NCI-H510A (cell line): ENCODE results near the gene SPPL2A.

Experiments used
- DNase-seq: peaks from one replicate; lab custom pipeline; 2025; lab: John Stamatoyannopoulos, UW

Gene SPPL2A

DNA sequence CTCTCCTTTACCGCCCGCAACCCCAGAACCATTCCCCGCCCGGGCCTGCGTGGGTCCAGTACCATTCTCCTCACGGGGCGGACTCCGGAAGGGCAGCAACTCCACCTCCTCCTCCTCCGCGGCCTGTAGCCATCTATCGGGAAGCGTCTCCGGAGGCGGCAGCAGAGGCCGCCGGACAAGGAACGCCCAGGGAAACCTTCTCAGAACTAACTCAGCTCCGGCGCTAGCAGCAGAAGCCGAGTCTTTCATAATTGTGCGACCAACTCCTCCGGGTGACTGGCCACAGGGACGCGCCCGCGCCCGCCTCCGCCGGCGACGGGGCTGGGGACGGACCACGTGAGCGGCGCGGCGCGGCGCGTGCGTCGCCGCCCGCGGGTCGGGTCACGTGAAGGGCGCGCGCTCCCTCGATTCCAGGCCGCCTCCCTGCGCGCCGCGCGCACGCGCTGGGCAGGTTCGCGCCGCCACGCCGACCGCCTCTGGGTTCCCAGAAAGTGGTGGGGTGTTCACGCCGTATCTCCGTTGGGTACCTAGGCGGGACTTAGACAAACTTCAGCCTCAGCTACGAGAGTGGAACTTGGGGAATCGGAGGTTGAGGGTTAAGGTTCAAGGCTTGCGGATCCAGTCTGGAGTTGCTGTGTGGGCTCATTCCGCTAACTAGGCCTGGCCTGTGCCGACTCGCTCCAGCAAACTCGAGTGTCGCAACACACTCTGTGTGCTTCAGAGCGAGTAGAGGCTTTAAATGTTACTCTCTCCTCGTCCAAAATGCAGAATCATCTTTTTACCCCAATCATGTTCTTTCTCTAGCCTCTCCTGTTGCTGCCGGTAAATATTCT is 78.8 kb downstream of the SPPL2A start, which contains the start of gene TRPM7:
TSS of gene TRPM7 (minus strand) at position 329 of the 833 bp plus-strand sequence. CDS start at position 65, 264 bp downstream.
- DNase-seq = peak; percentile 77

- peak; percentile 39 for DNase-seq
These were observed 79.5 kb downstream of the SPPL2A start for GRCh38 chr15:50685976-50686468.

DNA sequence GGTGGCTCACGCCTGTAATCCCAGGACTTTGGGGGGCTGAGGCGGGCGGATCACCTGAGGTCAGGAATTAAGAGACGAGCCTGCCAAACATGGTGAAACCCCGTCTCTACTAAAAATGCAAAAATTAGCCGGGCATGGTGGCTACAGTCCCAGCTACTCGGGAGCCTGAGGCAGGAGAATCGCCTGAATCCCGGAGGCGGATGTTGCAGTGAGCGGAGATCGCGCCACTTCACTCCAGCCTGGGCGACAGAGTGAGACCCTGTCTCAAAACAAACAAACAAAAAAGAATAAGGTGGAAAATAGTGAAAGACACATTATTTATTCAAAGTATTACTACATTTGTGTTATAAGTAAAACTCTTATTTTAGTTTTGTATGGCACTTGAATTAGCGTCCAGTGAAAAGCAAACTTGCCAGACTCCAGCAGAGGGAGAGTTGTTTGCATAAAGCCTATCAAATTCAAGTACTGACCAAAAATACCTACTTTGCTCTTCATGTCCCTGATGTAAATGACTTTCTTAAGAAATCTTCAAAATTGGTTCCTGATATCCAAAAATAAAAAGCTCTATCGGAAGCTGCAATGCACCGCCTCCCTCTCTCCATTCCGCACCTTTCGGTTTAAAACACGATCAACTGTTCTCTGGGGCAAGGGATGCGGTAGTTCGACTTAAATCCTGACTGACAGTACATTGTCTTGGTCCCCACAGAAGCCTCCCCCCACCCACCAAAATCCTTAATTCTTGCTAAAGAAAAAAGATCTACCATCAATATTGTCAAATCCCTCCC is 80.1 kb downstream of the SPPL2A start:
- DNase-seq = no peak

DNA sequence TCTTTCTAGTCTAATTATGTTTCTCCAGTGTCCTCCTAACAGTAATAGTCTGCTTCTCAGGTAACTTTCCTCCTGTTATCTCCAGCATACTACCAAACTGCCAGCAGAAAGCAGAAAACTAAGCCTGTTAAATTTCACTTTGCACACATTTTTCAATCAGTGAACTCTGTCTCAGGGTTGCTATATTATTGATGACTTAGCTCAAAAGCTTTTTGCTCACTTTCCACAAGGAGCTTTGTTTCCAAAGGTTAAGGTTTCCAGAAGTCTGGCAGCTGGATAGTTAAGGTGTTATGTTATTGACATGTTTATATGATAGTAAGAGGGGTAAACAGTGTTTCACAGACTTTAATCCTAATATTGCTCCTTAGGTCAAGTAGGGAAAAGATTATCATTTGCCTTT is 84.0 kb downstream of the SPPL2A start:
- DNase-seq = no peak

- no peak for DNase-seq
These were observed 88.6 kb downstream of the SPPL2A start for GRCh38 chr15:50676799-50677483.

GRCh38 chr15:50675535-50676144 is 89.9 kb downstream of the SPPL2A start:
- DNase-seq = no peak

DNA sequence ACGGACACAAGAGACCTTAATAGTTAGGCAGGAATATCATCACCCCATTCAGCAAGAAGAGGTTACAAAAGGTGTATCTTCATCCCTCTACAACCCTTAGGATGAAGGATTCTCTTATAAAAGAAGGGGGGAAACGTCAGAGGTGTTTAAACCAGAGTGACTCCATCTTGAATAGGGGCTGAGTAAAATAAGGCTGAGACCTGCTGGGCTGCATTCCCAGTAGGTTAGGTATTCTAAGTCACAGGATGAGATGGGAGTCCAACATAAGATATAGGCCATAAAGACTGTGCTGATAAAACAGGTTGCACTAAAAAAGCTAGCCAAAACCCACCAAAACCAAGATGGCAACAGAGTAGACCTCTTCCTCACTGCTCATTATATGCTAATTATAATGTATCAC is 95.4 kb downstream of the SPPL2A start:
- no peak for DNase-seq

DNA sequence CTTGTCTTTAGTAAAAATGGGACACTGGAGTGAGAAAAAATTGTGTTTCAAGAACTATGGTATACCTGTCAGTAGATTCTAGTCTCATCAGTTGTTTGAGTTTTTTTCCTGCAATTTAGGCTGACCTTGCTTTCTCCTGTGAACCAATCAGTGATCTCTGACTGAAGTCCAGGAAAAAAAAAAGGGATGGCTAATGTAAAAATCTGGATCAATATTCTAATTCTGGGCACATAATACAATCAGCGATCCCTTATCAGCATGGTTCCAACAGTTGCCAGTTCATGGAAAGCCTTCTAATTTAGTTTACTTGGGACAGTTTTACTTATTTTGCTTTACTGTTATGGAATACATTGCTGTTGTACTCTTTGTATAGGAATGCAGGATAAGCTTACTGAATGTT is 95.9 kb downstream of the SPPL2A start:
- no peak for DNase-seq

DNA sequence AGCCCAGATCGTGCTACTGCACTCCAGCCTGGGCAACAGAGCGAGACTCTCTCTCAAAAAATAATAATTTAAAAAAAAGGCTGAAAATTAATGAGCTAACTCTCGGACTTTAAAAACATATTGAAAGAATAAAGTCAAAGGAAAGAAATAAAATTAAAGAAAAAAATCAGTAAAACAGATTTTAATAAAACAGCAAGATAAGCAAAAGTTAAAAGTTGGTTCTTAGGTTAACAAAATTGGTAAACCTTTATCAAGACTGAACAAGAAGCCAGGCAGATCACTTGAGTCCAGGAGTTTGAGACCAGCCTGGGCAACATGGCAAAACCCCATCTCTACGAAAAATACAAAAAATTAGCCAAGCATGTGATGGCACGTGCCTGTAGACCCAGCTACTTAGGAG is 99.6 kb downstream of the SPPL2A start:
- DNase-seq = no peak

- DNase-seq = no peak
These were observed 110.0 kb downstream of the SPPL2A start for GRCh38 chr15:50655555-50655954.

DNA sequence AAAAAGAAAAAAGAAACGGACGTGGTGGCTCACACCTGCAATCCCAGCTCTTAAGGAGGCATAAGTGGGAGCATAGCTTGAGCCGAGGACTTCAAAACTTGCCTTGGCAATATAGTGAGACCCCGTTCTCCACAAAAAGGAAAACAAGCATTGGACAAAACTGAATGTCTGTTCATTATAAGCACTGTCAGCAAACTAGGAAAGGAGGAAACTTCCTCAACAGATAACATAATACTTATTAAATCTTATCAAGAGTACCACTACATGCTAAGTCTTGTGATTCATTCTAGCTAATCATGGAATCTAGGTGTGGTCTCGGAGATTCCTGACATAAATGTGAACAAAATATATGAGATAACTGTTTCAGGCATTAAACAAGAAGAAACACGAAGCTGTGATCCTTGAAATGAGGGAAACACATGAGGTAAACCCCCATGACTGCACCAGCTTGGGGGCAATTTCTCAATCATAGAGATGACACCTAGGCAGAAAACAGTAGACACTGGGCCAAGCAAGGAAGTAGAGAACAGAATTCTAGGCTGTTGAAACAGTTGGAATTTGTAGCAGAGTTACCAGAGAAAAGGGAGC is 112.3 kb downstream of the SPPL2A start:
- DNase-seq = no peak

DNA sequence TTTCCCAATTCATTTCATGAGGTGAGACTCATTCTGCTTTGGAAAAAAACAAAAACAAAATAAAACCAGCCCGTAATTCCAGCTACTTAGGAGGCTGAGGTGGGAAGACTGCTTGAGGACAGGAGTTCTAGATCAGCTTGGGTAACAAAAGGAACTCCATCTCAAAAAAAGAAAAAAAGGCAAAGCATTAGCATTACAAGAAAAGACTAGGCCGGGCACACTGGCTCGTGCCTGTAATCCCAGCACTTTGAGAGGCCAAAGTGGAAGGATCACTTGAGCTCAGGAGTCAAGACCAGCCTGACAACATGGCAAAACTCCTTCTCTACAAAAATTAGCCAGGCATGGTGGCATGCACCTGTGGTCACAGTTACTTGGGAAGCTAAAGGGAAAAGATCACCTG is 112.8 kb downstream of the SPPL2A start:
- no peak for DNase-seq
